GM12878 (cell line): ENCODE data around the gene MTRFR. TPM values are rescaled to one million over a fixed set of nuclear protein-coding genes. Genes with fewer than 3 reads are reported as not detected.
"Not testable (repeated sequence)": the region's sequence is repeated elsewhere in the genome, so short reads cannot be mapped to it uniquely, and the experiment has no call there.

ENCODE experiments used
- ATAC-seq: fragments of 200-7000 bp; cut with Tn5 transposase; 3 replicates; pipeline ENCODE4 v1.9.1; 2020; ENCODE audit warnings: mild to moderate bottlenecking, moderate library complexity
- BruUV-seq: library from RNA; stranded (reverse); fragments of 400-500 nt; replicated peaks from 2 replicates; lab custom pipeline; 2021; lab: Mats Ljungman, UMichigan
- CTCF ChIA-PET: fragments of 300-600 bp; sonication (Branson Sonifier 250); formaldehyde crosslinking; extraction: SDS; loops from one replicate; lab custom pipeline; 2021; ENCODE audit warnings: inconsistent platforms; lab: Yijun Ruan, JAX
- POLR2A ChIA-PET: fragments of 350-600 bp; formaldehyde crosslinking; extraction: SDS; loops from one replicate; lab custom pipeline; 2021; ENCODE audit warnings: inconsistent platforms; lab: Charles Lee
- RAD21 ChIA-PET: fragments of 300-600 bp; sonication (Branson Sonifier 250); formaldehyde crosslinking; loops from one replicate; lab custom pipeline; 2023; ENCODE audit warnings: antibody characterized with exemption; ENCODE audit not compliant: unreplicated experiment; lab: Charles Lee
- SMC1A ChIA-PET: fragments of 300-600 bp; sonication (Branson Sonifier 250); formaldehyde crosslinking; loops from one replicate; lab custom pipeline; 2023; ENCODE audit not compliant: unreplicated experiment, uncharacterized antibody; lab: Charles Lee
- DNase-seq: peaks from one replicate; pipeline ENCODE4 v3.0.0-alpha.2; 2011; ENCODE audit warnings: low read depth, low spot score
- FAIRE-seq: peaks from 3 replicates; lab custom pipeline; 2011; peaks lifted over from hg19 to GRCh38; lab: Jason Lieb, UNC
- H2AFZ ChIP-seq: 2 replicates; pipeline ENCODE4 v1.6.0; 2011; ENCODE audit warnings: low read depth, low read length, control low read depth; ENCODE audit not compliant: control insufficient read depth
- H3K27ac ChIP-seq: 2 replicates; pipeline ENCODE4 v1.5.1; 2011; ENCODE audit warnings: control low read depth; ENCODE audit not compliant: control insufficient read depth, insufficient read depth
- H3K27me3 ChIP-seq, 2 experiments: replicated peaks in 1 of 2; 2 replicates each; pipeline versions ENCODE4 v1.6.0 to v1.6.1; 2011; ENCODE audit warnings: low read length in 1 of 2; ENCODE audit not compliant: control insufficient read depth in 2 of 2, insufficient read depth in 2 of 2
- H3K36me3 ChIP-seq, 2 experiments: 2 replicates each; pipeline ENCODE4 v1.5.1; 2011; ENCODE audit warnings: low read length in 1 of 2; ENCODE audit not compliant: control insufficient read depth in 2 of 2, insufficient read depth in 2 of 2
- H3K4me1 ChIP-seq: 2 replicates; pipeline ENCODE4 v1.6.1; 2011; ENCODE audit warnings: mild to moderate bottlenecking, low read length, moderate library complexity, mixed read lengths; ENCODE audit not compliant: control insufficient read depth, insufficient read depth
- H3K4me2 ChIP-seq: 2 replicates; pipeline ENCODE4 v1.6.0; 2011; ENCODE audit warnings: control low read depth; ENCODE audit not compliant: control insufficient read depth, insufficient read depth
- H3K4me3 ChIP-seq: fragments of 200-600 bp; sonication (generic); 2 replicates; pipeline ENCODE4 v1.5.1; 2016
- H3K79me2 ChIP-seq: 2 replicates; pipeline ENCODE4 v1.6.0; 2011; ENCODE audit warnings: low read length; ENCODE audit not compliant: control insufficient read depth, insufficient read depth
- H3K9ac ChIP-seq: 2 replicates; pipeline ENCODE4 v1.8.0; 2011; ENCODE audit warnings: low read length, control low read depth, mixed read lengths; ENCODE audit not compliant: control insufficient read depth, insufficient read depth
- H3K9me3 ChIP-seq: replicated peaks from 3 replicates; pipeline ENCODE4 v1.5.1; 2011; ENCODE audit warnings: mild to moderate bottlenecking, low read length; ENCODE audit not compliant: control insufficient read depth, insufficient read depth
- H4K20me1 ChIP-seq: 2 replicates; pipeline ENCODE4 v1.6.0; 2011; ENCODE audit not compliant: control insufficient read depth, insufficient read depth
- ATF7 ChIP-seq: fragments of 450-650 bp; IDR thresholded peaks from 2 replicates; pipeline ENCODE4 v1.6.1; 2016; ENCODE audit warnings: low read depth, mild to moderate bottlenecking
- CHD1 ChIP-seq: IDR thresholded peaks from 2 replicates; pipeline ENCODE4 v1.6.1; 2012; ENCODE audit warnings: low read depth, low read length, improper control_type of control experiment
- CREB1 ChIP-seq: IDR thresholded peaks from 2 replicates; pipeline ENCODE4 v1.6.1; 2012; ENCODE audit warnings: low read depth, mild to moderate bottlenecking, inconsistent platforms
- EZH2 ChIP-seq: IDR thresholded peaks from 2 replicates; pipeline ENCODE4 v1.6.1; 2012; ENCODE audit warnings: low read depth, mild to moderate bottlenecking, control low read depth, inconsistent platforms, low read length, borderline replicate concordance; ENCODE audit not compliant: control insufficient read depth
- GATAD2B ChIP-seq: fragments of 450-650 bp; conservative IDR thresholded peaks from 2 replicates; pipeline ENCODE4 v1.6.1; 2017; ENCODE audit warnings: low read depth, mild to moderate bottlenecking, moderate library complexity
- JUNB ChIP-seq: IDR thresholded peaks from 2 replicates; pipeline ENCODE4 v1.6.1; 2016; ENCODE audit warnings: antibody characterized with exemption, mild to moderate bottlenecking
- NR2C1 ChIP-seq: fragments of 450-650 bp; IDR thresholded peaks from 2 replicates; pipeline ENCODE4 v1.6.1; 2017; ENCODE audit warnings: antibody characterized with exemption, mild to moderate bottlenecking, moderate library complexity
- POLR2AphosphoS5 ChIP-seq: IDR thresholded peaks from 2 replicates; pipeline ENCODE4 v1.6.1; 2011; ENCODE audit warnings: mild to moderate bottlenecking, low read length, inconsistent platforms
- SREBF2 ChIP-seq: IDR thresholded peaks from 2 replicates; pipeline ENCODE4 v1.6.1; 2012; ENCODE audit warnings: mild to moderate bottlenecking, low read length
- ZZZ3 ChIP-seq: IDR thresholded peaks from 2 replicates; pipeline ENCODE4 v1.6.1; 2011; ENCODE audit warnings: low read depth; ENCODE audit not compliant: control insufficient read depth, insufficient read length
- WGBS: methylation state at CpG from one replicate; pipeline ENCODE4 v1.1.6; 2016; ENCODE audit warnings: low lambda C conversion rate; ENCODE audit not compliant: insufficient replicate concordance, insufficient coverage; ENCODE audit errors: missing lambda C conversion rate; 5-methylcytosine and 5-hydroxymethylcytosine counted together
- in situ Hi-C: fragments of 300-500 bp; cut with MboI; formaldehyde crosslinking; loops from 9 replicates; pipeline ENCODE4 v1.14.3; 2018; ENCODE audit warnings: mixed read lengths
- intact Hi-C: fragments of 100-400 bp; cut with micrococcal nuclease; formaldehyde crosslinking; loops from one replicate; pipeline ENCODE4 v1.14.2; 2022; ENCODE audit not compliant: unreplicated experiment
- polyA plus RNA-seq, 11 experiments: library from polyadenylated mRNA; depleted of rRNA in 4 of 11; unstranded in 6 of 11; stranded (reverse) in 5 of 11; fragments of >200 nt; fragmentation: Nextera tagmentation in 4 of 11; fragmentation: Illumina TruSeq in 1 of 11; extraction: Ambion mirVana in 4 of 11; extraction: Trizol in 1 of 11; gene quantifications; 1 replicate in 1 of 11; 2 replicates in 10 of 11; pipeline versions ENCODE4 v1.2.1 to v1.2.3, GENCODE V29; 2011 to 2016; ENCODE audit warnings: inconsistent platforms in 2 of 11, missing spikeins in 2 of 11, low read depth in 1 of 11
- total RNA-seq, 4 experiments: library from RNA; depleted of rRNA in 3 of 4; stranded (reverse); fragments of >200 nt in 3 of 4; fragmentation: Illumina TruSeq in 1 of 4; extraction: Trizol in 1 of 4; gene quantifications; 2 replicates each; pipeline versions ENCODE4 v1.2.1 to v1.2.3, GENCODE V29; 2013 to 2021

The MTRFR gene
- total and polyA plus RNA-seq, 10 of the 15 experiments (the other 5 are each of a cell fraction or from before 2014, with no cell fraction given) = 12.2 to 33.4 (median 24.8) TPM

DNA sequence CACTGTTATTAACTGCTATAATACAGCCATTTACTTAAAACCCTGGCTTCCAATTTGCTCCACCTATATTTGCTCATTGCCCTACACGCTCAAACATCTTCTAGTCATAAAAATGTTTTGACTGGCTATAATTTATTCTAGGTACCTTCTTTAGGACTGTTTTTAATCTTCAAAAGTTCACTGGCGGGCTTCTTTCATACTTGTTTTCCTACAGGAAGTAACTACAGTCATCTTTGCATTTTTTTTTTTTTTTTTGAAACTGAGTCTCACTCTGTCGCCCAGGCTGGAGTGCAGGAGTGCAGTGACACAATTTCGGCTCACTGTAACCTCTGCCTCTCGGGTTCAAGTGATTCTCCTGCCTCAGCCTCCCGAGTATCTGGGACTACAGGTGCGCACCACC, 32.8 kb upstream of the MTRFR start:
- SMC1A ChIA-PET = interaction anchor here (1.8 kb wide), 1 partner anchor 8 kb away, joined by 7 read pairs; no protein-coding TSS in a partner anchor
- TF ChIP-seq ZZZ3 (no peak), SREBF2 (no peak), CREB1 (no peak), JUNB (no peak), EZH2 (no peak), ATF7 (no peak), GATAD2B (no peak), POLR2AphosphoS5 (no peak), CHD1 (no peak), NR2C1 (no peak)
- CTCF ChIA-PET = interaction anchor here (1.0 to 1.5 kb wide), 2 partner anchors 38 to 1428 kb away, joined by 4 to 7 read pairs; no protein-coding TSS in a partner anchor
- H3K4me2 ChIP-seq = no peak overlapping the region
- no peak for DNase-seq
- ATAC-seq = no peak
- H3K27me3 ChIP-seq = no peaks in the 10 kb centered on the region
- no peak overlapping the region for H3K4me3 ChIP-seq
- 59% methylated on average over 6 of the region's 7 CpGs for WGBS
- no peak overlapping the region for H2AFZ ChIP-seq
- H3K36me3 ChIP-seq = peaks cover 4 to 24% of the 10 kb centered on the region in 2 experiments; a peak in 3 of 4 replicates
- H3K9ac ChIP-seq = no peak overlapping the region
- H3K27ac ChIP-seq = no peak overlapping the region
- H4K20me1 ChIP-seq = no peaks in the 10 kb centered on the region; the same call in 1 of the 2 replicates
- intact Hi-C loops (no loop called here), in situ Hi-C loops (no loop called here)
- H3K9me3 ChIP-seq = no peaks in the 10 kb centered on the region
- BruUV-seq = no TSS peak
- RAD21 ChIA-PET = no interaction called here
- no peaks in the 10 kb centered on the region for H3K79me2 ChIP-seq
- POLR2A ChIA-PET = no interaction called here
- no peak for FAIRE-seq
- H3K4me1 ChIP-seq = no peaks in the 10 kb centered on the region

GRCh38 chr12:123206794-123207193, 26.4 kb upstream of the MTRFR start:
- RAD21 ChIA-PET, BruUV-seq: not testable (repeated sequence)

GRCh38 chr12:123207815-123208214, 25.4 kb upstream of the MTRFR start:
- H3K9ac ChIP-seq, H4K20me1 ChIP-seq, SMC1A ChIA-PET, H3K79me2 ChIP-seq, H3K4me3 ChIP-seq, H3K36me3 ChIP-seq, POLR2A ChIA-PET, FAIRE-seq, CTCF ChIA-PET, intact Hi-C loops, H3K27ac ChIP-seq, H3K9me3 ChIP-seq, DNase-seq, H2AFZ ChIP-seq, ATAC-seq, H3K27me3 ChIP-seq, H3K4me1 ChIP-seq, BruUV-seq, in situ Hi-C loops, H3K4me2 ChIP-seq: not testable (repeated sequence)
- WGBS = 94% methylated on average over 7 of the region's 7 CpGs
- RAD21 ChIA-PET = interaction anchor here (0.6 kb wide), 1 partner anchor 24 kb away, joined by 3 read pairs; no protein-coding TSS in a partner anchor

More at GRCh38 chr12:123206794-123207193, 26.4 kb upstream of the MTRFR start:
- WGBS = 95% methylated on average over 3 of the region's 3 CpGs
- H4K20me1 ChIP-seq, POLR2A ChIA-PET, H3K9me3 ChIP-seq, H2AFZ ChIP-seq, H3K27ac ChIP-seq, DNase-seq, H3K4me3 ChIP-seq, H3K27me3 ChIP-seq, ATAC-seq, in situ Hi-C loops, H3K79me2 ChIP-seq, H3K4me1 ChIP-seq, H3K9ac ChIP-seq, FAIRE-seq, H3K4me2 ChIP-seq, intact Hi-C loops: not testable (repeated sequence)
- H3K36me3 ChIP-seq = peaks cover 2 to 15% of the 10 kb centered on the region in 2 experiments
- SMC1A ChIA-PET = interaction anchor here (2.3 kb wide), 1 partner anchor 31 kb away, joined by 6 read pairs; no protein-coding TSS in a partner anchor
- CTCF ChIA-PET = interaction anchor here (0.7 to 1.6 kb wide), 3 partner anchors 31 to 252 kb away, joined by 3 to 4 read pairs (median 4); no protein-coding TSS in a partner anchor
